PFSK-1 (cell line): ENCODE results near the gene ZBTB8A. TPM values are rescaled to one million over a fixed set of nuclear protein-coding genes. Genes with fewer than 3 reads are reported as not detected.

Experiments
- FOXP2 ChIP-seq: optimal IDR thresholded peaks from 2 replicates; pipeline ENCODE3; 2011; ENCODE audit warnings: borderline replicate concordance, control low read depth, inconsistent platforms; ENCODE audit not compliant: insufficient read depth; ENCODE audit errors: extremely low read length, extremely low read depth
- POLR2AphosphoS5 ChIP-seq: IDR thresholded peaks from 2 replicates; pipeline ENCODE4 v1.6.1; 2012; ENCODE audit warnings: low read depth, mild to moderate bottlenecking, control low read depth, low read length, moderate library complexity
- SIN3A ChIP-seq: IDR thresholded peaks from 2 replicates; pipeline ENCODE4 v1.6.1; 2012; ENCODE audit warnings: mild to moderate bottlenecking, low read length, moderate library complexity, borderline replicate concordance; ENCODE audit not compliant: insufficient read depth
- TAF1 ChIP-seq: IDR thresholded peaks from 2 replicates; pipeline ENCODE4 v1.6.1; 2012; ENCODE audit warnings: low read length, control low read depth, borderline replicate concordance; ENCODE audit not compliant: insufficient read depth
- polyA plus RNA-seq: library from polyadenylated mRNA; unstranded; fragments of >200 nt; gene quantifications from one replicate; pipeline ENCODE4 v1.2.1, GENCODE V29; 2012; ENCODE audit warnings: low read depth, missing spikeins; ENCODE audit not compliant: insufficient read length
- TF ChIP-seq, protein P1 (sequence below), 2 experiments: IDR thresholded peaks; 2 replicates each; pipeline versions ENCODE4 v1.6.1 to v1.8.0; 2011 to 2012; ENCODE audit warnings: low read depth in 2 of 2, low read length in 2 of 2, control low read depth in 1 of 2, inconsistent platforms in 1 of 2, mild to moderate bottlenecking in 1 of 2, moderate library complexity in 1 of 2; ENCODE audit not compliant: insufficient read depth in 1 of 2

Gene ZBTB8A
- 2.2 TPM for polyA plus RNA-seq

DNA sequence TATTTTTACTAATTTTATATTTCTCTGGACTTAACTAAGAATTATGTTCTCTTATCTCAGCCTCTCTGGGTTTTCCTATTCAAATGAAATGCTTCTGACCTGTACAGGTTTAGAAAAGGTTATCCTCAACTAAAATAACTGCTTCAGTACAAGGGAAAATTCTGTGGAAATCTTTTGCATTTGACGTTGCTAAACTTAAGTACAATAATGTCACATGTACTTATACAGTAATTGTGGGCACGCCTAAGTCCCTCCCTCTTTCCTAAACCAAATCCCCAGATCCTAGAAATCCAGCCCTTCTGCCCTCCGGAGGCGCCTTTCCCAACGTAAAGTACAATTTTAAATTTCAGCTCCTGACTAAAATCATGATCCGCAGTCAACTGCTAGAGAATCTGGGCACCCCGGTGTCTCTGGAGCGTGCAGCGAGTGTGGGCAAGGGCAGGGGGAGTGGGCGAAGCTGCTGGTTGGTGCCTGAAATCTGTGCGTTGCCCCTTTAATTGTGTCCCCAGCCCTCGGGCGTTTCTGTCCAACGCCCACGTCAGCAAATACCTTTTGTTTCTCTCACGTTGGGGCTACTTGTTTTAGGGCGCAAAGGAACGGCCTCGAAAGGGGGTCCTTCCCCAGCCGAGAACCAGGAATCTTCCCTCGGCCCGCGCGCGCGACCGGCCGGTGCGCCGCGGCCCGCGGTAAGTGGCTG lies at the start of gene ZBTB8A:
TSS of gene ZBTB8A (plus strand) at position 541 of the 697 bp plus-strand sequence. CDS start 53,505 bp downstream, outside the sequence.
- TF ChIP-seq POLR2AphosphoS5 (peak; percentile 28; the same call in 1 of the 2 replicates), SIN3A (no peak)
- TF ChIP-seq, protein P1, sequence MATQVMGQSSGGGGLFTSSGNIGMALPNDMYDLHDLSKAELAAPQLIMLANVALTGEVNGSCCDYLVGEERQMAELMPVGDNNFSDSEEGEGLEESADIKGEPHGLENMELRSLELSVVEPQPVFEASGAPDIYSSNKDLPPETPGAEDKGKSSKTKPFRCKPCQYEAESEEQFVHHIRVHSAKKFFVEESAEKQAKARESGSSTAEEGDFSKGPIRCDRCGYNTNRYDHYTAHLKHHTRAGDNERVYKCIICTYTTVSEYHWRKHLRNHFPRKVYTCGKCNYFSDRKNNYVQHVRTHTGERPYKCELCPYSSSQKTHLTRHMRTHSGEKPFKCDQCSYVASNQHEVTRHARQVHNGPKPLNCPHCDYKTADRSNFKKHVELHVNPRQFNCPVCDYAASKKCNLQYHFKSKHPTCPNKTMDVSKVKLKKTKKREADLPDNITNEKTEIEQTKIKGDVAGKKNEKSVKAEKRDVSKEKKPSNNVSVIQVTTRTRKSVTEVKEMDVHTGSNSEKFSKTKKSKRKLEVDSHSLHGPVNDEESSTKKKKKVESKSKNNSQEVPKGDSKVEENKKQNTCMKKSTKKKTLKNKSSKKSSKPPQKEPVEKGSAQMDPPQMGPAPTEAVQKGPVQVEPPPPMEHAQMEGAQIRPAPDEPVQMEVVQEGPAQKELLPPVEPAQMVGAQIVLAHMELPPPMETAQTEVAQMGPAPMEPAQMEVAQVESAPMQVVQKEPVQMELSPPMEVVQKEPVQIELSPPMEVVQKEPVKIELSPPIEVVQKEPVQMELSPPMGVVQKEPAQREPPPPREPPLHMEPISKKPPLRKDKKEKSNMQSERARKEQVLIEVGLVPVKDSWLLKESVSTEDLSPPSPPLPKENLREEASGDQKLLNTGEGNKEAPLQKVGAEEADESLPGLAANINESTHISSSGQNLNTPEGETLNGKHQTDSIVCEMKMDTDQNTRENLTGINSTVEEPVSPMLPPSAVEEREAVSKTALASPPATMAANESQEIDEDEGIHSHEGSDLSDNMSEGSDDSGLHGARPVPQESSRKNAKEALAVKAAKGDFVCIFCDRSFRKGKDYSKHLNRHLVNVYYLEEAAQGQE (IDR thresholded peaks at IDR 0.05; ENCODE audit: insufficient read depth in 1 of 2, low read depth in 2 of 2, low read length in 2 of 2), result no peak

GRCh38 chr1:32489774-32490454 lies 49.3 kb upstream of the ZBTB8A start:
- no peak for TF ChIP-seq SIN3A
- no peak for TF ChIP-seq POLR2AphosphoS5
- TF ChIP-seq TAF1, result no peak
- TF ChIP-seq FOXP2, result no peak
- TF ChIP-seq, protein P1 (IDR thresholded peaks at IDR 0.05; ENCODE audit: insufficient read depth in 1 of 2, low read depth in 2 of 2, low read length in 2 of 2), result no peak

DNA sequence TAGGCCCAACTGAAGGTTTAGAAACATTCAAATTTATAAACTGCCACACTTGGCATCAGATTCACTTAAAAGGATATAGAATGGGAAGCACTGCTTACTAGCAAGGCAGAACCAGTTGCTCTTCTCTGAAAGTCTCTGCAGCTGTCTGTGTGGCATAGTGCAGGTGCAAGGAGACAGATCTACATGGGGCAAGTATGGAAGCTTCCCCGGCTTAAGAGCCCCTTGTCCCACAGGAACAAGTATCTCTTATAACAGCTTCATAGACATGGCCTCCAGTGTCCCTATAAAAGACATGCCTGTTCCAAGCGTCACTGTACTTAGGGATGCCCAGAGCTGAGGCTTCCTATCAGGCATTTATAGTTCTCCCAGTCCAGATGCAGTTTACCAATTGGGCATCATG lies 47.8 kb upstream of the ZBTB8A start:
- TF ChIP-seq FOXP2, result no peak

DNA sequence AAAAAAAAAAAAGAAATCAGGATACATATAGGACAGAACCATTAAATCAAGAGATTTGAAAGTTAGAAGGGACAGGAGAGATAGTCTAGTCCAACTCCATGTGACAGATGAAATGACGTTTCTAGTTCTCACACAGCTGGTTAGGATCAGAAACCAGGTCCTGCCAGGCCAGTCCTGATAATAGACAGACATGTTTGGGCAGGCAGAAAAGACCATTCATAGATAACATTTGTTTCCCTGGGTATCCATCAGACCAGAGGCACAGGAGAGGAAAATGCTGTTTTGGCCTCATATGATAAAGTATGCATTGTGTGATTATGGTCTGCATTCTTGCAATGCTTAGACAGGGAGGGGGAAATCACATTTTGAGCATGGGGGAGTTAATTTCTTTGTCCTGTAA lies 45.0 kb upstream of the ZBTB8A start:
- TF ChIP-seq, protein P1 (IDR thresholded peaks at IDR 0.05; ENCODE audit: insufficient read depth in 1 of 2, low read depth in 2 of 2, low read length in 2 of 2), result no peak
- no peak for TF ChIP-seq POLR2AphosphoS5
- TF ChIP-seq TAF1, result no peak
- TF ChIP-seq SIN3A, result no peak
- TF ChIP-seq FOXP2, result no peak

GRCh38 chr1:32494711-32495337 lies 44.4 kb upstream of the ZBTB8A start:
- no peak for TF ChIP-seq TAF1
- TF ChIP-seq POLR2AphosphoS5, result no peak
- no peak for TF ChIP-seq SIN3A
- no peak for TF ChIP-seq FOXP2
- TF ChIP-seq, protein P1 (IDR thresholded peaks at IDR 0.05; ENCODE audit: insufficient read depth in 1 of 2, low read depth in 2 of 2, low read length in 2 of 2), result no peak
